Hypothalamus (tissue), 51 donors: ENCODE data around the gene QRSL1.
"Not testable (repeated sequence)": the region's sequence is repeated elsewhere in the genome, so short reads cannot be mapped to it uniquely, and the experiment has no call there.

Experiments
- DNase-seq, 51 donors: peaks; one replicate each; lab custom pipeline; 2025; lab: John Stamatoyannopoulos, UW

QRSL1 gene

DNA sequence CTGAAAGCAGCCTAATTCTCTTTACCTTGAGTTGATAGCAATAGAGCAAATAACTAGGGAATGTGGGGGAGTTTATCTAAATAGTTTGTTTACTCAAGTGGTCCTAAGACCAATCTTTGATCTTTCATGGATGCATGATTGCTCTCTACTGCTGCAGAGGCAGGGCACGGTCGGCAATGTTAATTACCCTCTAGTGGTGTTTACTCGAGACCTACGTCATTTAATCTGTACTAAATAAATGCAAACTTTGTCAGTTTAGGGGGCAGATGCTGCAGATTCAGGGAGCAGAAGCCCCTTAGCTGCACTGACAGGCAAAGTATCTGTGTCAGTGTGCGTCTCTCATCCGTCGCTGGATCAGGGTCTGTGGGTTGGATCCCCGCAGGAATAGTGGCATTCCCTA lies 7.0 kb upstream of the QRSL1 start:
- DNase-seq = no peak

DNA sequence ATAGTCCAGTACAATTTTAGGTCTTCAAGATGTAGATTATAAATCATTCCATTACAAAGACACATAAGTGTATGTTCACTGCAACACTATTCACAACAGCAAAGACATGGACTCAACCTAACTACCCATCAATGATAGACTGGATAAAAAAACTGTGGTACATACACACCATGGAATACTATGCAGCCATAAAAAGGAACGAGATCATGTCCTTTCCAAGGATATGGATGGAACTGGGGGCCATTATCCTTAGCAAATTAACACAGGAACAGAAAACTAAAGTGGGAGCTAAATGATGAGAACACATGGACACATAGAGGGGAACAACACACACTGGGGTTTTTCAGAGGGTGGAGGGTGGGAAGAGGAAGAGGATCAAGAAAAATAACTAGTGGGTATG lies 6.3 kb upstream of the QRSL1 start:
- DNase-seq = no peak

DNA sequence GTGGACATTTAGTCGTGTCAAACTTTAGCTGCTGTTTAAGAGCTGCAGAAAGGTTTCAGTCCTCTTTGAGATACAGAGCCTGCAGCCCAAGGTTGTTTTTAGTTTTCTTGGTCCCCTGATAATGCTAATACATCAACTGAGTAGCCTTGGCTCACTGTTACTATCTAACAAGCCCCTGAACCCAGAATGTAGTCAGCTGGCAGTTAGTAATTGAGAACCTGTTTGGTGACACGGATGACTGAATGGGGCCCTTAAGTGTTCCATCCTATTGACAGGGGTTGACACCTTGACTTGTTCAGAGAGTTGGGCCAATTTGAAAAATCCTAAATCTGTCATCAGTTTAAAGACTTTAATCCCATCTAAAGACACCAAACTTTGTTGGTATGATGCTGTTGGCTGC lies 2.9 kb upstream of the QRSL1 start:
- no peak for DNase-seq

DNA sequence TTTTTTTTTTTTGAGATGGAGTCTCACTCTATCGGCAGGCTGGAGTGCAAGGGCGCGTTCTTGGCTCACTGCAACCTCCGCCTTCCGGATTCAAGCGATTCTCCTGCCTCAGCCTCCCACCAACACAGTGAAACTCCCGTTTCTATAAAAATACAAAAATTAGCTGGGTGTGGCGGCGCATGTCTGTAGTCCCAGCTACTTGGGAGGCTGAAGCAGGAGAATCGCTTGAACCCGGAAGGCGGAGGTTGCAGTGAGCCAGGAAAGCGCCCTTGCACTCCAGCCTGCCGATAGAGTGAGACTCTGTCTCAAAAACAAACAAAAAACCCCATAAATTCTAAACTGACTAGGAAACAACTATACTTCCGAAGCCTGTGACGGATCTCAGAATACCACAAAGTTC lies 1.6 kb upstream of the QRSL1 start:
- not testable (repeated sequence) for DNase-seq

DNA sequence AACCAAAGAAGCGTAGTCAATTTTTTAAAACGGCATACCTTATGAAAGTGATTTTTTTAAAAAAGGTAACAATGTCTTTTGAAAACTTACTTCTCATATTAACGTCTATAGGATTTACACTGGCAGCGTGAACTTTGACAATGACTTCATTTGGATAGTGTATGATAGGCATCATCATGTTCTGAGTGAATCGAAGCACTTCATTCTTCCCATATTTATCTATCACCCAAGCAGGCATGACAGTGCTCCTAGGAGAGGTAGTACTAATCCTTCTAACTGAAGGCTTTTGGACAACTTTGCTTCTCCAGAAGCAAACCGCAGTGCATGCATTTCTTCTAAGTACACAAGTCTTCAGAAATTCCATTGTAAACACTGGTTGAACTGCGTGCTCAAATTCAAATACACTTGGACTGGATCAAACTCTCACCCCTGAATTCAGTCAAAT lies 698 bp upstream of the QRSL1 start:
- DNase-seq = peak in 2 of 51 donors; percentile 44 to 75

DNA sequence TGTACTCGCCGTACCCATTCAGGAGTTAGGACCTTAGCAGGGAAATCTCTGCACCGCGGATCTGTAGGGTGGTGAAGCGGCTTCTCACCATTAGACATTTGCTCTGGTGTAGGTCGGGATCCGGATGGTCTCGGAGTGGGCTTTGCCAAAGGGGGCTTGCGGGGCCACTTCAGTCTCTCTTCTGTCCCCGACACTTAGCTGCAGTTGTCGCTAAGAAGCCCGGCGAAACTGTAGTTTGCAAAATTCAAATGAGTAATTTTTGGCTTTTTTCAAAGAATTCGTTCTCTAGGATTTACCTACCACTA lies 433 bp downstream of the QRSL1 start:
- no peak for DNase-seq

DNA sequence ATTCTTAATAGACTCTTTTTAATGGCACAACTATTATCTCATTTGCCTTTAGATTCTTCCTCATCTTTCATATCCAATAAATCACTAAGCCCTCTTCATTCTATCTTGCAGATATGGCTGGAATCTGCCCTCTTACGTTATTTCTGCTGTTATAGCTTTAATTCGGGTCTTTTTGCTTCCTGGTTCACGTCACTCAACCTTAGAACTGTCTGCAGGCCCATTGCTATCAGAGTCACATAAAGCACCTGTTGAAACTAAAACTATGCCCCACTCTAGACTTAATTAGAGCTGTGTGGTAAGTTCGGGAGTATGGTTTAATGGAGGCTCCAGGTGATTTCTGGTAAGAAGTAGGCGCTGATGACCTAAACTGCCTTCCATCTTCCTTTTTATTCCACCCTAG lies 988 bp downstream of the QRSL1 start:
- DNase-seq = no peak

DNA sequence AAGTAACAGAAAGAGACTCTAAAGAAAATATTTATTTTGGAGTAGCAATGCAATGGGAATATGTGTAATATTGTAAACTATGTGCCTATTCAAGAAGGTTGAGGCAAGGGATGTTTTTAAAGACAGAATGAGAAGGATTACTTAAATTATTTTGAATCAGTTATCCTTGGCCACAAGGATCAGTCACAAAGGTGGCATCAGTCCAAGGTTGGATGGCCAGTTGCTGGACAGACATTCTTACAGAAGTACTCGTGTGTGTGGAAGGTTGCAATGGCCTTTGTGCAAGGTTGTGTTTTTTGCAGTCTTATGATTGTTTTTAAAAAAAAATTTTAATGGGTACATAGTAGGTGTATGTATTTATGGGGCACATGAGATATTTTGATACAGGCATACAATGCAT lies 2.0 kb downstream of the QRSL1 start:
- DNase-seq = no peak

DNA sequence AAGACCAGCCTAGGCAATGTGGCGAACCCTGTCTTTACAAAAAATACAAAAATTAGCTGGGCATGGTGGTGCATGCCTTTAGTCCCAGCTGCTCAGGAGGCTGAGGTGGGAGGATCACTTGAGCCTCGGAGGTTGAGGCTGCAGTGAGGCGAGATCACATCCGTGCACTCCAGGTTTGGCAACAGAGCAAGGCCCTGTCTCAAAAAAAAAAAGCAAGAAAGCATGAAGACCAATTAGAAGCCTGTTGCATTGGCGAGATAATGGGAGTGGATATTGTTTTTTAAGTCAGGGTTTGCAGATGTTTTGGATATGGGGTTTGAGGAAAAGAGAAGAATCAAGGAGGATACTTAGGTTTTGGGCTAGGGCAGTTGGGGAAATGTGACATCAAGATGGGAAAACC lies 5.2 kb downstream of the QRSL1 start:
- no peak for DNase-seq

DNA sequence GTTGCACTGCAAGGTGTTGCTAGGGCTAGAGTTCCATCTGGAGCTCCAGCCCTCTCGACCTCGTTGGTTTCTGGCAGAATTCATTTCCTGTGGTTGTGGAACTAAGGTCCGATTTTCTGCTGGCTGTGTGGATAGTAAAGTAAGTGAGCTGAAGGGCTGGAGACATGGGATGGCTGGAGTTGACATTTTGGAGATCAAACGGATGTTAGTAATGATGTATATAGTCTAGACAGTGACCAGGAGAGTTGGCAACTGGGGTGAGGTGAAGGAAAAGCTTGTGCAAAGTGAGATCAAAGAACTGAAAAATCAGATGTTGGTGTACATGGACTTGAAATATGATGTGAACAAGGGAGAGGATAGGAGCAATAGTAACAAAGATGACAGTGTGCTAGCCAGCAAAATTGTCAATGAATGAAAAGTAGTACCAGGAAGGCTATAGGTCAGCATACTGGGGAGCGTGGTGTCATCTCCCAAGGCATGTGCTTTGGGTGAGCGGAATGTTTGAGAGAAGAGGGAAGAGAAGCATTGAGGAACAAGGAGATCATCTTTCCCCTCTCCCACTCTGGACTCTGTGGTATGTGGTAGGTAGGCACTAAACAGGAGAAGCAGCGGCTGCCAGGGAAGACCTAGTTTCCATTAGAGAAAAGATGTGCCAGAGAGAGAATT lies 7.8 kb downstream of the QRSL1 start:
- peak in 1 of 51 donors; percentile 7 for DNase-seq

DNA sequence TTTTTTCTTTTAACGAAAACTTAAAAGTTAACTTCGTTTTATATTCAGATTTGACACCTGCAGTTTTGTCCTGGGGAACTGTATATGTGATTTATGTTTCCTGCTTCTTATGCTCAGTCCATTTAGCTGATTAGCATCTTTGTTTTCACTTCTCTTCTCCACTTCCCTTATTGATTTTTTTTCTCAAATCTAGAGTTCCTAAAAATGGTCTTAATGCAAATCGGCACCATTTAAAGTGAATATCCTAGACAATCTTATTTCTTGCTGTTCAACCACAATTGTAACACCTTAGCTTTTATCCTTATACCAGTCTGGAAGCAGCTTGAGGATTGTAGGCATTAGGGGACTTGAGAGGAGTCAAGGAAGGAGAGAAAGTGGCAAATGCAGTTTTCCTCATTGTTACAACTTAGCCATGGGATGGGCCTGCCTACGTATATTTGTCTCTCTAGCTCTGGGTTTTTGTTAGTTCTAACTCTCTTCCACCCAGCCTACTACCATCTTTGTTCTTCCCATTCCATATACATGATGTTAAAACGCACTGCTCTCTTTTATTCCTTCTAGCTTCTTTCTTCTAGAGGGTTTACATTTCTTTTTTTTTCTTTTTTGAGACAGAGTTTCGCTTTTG lies 8.5 kb downstream of the QRSL1 start:
- DNase-seq = no peak

DNA sequence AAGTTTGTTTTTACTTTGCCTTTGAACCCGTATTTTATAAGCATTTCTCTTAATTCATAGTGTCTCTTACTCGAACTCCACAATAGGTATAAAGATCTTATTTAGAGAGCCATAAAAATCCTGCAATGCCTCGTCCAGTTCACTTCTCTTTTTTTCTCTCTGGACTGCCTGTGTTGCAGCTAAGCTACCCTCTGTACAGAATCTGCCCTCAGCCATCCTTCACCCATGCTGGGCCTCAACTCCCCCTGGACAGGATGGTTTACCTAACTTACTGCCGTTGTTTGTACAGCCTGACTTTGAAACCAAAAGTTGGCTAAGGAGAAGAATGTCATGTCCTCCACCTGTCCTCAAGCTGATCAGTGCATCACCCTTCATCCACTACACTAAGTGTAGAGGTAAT lies 10.4 kb downstream of the QRSL1 start:
- no peak for DNase-seq

DNA sequence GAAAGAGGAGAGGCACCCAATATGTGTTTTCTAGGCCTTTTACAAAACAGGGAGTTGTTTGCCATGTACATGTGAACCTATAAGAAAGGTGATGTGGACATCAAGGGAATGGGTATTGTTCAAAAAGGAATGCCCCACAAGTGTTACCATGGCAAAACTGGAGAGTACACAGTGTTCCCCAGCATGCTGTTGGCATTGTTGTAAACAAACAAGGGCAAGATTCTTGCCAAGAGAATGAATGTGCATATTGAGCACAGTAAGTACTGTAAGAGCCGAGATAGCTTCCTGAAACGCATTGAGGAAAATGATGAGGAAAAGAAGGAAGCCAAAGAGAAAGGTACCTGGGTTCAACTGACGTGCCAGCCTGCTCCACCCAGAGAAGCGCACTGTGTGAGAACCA lies 13.1 kb downstream of the QRSL1 start:
- peak in 2 of 51 donors; percentile 1 to 10 for DNase-seq

DNA sequence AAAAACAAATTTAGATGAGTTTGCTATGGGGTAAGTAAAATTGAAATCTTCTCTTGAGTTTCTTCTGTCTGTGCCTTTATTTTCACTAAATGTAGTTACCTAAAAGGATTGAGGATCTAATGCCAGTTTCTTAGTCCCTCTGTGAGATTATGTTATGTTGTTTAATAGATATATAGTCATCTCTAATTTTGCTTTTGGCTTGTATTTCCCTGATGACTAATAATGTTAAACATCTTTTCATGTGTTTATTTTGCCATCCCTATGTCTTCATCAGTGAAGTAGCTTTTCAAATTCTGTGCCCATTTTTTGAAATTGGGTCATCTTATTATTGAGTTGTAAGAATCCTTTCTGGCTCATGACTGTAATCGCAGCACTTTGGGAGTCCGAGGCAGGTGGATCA lies 13.7 kb downstream of the QRSL1 start:
- no peak for DNase-seq

DNA sequence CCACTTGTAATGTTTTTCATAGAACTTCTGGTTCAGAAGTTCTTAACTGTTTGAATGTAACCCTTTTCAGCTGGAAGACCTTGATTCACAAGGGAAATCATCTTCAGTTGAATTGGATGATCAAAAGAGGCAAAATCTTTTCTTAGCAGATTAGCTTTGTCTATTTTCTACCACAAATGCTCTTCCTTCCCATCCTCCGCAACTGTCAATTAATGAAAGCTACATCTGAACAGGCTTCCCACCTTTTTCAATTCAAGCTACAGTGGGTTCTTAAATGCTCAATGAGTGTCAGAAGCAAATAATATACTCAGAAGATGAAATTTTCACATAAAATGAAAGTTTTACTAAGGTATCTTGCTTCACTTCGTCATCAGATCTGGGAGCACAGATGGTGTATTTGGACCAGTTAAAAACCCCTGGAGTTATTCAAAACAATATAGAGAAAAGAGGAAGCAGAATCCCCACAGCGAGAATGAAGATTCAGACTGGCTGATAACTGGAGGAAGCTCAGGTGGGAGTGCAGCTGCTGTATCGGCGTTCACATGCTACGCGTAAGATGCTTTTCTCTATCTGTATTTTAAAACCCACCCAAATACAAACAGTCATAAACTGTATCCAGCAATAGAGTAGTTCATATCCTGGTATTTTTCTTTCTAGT lies 19.4 kb downstream of the QRSL1 start:
- no peak for DNase-seq

DNA sequence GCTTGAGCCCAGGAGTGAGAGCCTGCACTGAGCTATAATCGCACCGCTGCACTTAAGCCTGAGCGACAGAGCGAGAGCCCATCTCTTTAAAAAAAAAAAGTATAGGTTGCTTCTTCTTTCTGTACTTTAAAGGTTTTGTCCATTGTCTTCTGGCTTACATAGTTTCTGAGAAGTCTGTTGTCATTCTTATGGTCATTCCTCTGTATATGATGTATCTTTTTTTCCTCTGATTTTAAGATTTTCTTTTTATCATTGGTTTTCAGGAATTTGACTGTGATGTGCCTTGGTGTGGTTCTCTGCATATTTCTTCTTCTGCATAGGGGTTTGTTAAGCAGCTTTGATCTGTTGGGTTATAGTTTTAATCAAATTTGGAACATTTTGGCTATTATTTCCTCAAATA lies 29.1 kb downstream of the QRSL1 start:
- DNase-seq = no peak

DNA sequence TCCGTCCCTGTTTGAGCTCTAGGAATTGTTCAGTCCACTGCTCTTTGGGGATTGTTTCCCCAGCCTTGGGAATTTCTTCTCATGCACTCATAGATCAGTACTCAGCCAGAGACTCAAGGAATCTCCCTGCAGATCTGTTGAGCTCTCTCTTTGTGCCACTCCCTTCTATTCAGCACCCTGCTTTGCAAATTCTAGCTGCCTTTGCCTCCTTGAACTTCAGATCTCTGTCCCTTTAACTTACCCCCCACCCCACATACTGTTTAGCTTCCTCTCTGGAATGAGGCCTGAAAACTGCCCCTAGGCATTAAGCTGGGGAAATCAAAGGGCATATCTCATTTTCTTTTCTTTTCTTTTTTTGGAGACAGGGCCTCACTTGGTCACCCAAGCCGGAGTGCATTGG lies 30.5 kb downstream of the QRSL1 start:
- DNase-seq = no peak

DNA sequence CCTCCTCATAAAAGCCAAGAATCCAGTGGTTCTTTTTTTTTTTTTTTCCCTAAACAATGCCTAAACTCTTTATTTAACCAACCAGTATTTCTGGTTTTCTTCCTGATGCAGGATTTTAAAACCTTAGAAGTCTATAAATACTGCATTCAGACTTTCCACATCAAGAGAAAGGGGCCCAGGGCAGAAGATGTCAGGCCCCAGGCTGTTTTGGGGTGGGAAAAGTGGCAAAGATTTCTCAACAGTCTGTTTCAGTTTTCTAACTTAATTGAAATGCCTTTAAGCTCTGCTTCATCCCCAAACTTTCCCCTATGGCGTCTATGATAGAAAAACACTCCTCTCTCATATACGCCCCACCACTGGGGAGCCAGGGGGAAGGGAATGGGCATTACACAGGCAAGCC lies 33.1 kb downstream of the QRSL1 start:
- no peak for DNase-seq

DNA sequence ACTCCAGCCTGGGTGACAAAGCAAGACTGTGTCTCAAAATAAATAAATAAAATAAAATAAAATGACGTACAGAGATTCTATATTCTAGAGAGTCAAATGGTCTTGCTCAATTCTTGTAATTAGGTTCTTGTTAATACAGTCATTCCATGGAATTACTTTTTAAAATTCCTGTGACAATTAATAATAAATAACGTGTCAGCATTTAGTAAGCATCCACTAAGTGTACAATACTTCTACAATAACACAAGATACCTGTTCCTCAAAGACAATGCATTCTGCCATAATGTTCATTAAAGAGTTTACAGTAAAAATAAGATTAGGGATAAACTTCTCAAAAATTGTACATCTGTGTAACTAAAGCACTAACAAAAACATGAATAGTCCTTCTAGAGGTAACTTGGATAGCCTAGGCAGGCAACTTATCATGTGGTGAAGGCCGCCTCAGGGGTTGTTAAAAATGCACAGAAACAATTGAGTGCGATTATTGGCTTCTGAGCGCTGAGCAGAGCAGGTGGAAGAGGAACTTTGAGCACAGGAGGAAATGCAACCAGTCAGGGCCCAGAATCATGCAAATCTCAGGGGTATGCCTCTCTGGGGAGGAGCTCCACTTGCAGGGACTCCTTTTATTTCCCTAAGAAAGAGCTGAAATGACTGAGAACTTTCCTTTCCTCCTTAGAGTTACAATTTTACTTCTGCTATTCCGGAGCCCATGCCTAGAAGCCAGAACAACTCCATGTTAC lies 37.1 kb downstream of the QRSL1 start:
- DNase-seq = peak in 1 of 51 donors; percentile 3

DNA sequence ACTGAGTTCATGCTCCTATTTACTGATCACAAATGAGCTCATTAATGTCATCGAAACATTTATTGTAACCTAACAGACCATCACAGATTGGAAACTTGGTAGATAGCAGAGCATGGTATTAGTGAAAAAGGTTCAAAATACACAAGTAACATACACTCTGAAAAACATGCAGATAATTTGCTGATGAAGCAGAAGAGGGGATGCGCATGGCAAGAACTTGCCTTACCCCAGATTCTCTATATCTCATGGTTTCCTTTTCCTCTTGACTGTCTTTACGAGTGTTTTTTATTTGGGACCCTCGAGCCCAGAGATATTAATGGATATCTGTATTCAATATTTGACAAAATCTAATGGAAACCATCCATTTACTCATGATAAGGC lies 37.6 kb downstream of the QRSL1 start:
- no peak for DNase-seq

DNA sequence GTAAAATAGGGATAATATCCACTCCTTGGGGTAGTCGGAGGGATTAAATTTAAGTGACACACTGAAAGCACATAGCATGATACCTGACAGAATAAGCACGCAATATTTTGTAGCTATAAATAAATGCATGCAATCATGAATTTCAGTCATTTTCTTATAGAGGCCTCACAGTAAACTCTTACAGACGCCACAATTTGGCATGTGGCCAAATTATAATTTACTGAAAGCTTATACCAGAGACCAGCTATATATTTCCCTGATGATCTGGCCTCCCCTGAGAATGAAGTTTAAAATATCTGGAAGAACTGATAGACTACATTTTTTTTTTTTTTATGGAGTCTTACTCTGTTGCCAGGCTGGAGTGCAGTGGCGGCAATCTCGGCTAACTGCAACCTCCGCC lies 40.9 kb downstream of the QRSL1 start:
- no peak for DNase-seq

DNA sequence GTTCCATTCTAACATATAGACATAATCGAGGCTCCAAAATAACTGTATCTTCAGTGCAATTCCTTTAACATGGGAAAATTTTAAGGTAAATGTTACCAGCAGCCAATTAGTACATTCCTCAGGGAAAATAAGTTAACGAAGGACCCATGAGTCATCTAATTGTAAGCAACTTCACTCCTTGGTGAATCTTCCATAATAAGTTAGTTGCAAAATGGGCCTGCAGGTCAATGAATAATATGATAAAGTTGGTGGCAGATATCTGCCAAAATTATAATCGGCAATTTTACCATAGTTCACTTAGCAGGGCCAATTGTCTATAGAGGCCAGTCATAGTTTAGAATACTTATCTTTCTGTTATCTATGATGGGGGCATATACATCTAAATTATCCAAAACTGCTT lies 42.3 kb downstream of the QRSL1 start:
- DNase-seq = no peak
